ENCODE data around the gene CLTB. TPM values are rescaled to one million over a fixed set of nuclear protein-coding genes. Genes with fewer than 3 reads are reported as not detected.

The CLTB gene
- total RNA-seq, 1 donor from 2014 or later, result 37.3 TPM

DNA sequence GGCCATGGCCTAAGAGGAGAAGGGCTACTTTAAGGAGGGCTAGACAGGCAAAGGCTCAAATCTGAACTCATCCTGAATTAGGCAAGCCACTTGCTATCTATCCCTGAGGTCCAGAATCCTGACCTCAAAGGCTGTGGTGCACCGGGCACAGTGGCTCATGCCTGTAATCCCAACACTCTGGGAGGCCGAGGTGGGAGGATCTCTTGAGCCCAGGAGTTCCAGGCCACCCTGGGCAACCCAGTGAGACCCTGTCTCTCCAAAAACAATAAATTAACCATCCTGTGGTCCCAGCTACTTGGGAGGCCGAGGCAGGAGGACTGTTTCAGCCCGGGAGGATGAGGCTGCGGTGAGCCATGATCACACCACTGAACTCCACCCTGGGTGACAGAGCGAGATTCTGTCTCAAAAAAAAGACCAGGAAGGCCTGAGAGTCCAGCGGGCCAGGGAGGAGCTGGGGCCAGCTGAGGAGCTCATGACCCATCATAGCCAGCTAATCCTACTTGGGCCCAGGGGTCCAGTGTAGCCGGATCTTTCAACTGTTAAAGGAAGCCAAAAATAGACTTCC lies 31.9 kb downstream of the CLTB start:
- DNase-seq (ENCODE audit: low spot score) (no peak), ATAC-seq (no peak)

DNA sequence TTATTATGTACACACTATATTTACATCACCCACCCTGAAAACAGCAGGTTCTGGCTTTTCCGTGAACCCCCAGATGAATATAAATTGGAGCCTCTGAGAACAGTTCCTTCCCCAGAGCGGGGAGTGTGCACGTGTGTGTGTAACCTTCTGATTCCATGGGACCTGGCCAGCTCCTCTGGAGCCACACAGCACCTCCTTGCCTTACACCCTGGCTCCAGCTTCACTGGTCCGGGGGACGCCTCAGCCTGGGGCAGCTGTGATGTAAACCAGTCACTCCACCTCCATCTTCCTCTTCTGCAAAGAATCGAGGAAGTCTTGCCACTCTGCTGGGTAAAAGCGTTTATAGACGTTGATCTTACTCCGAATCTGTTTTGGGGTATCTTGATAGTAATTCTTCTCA lies 32.4 kb downstream of the CLTB start:
- no peak for ATAC-seq

DNA sequence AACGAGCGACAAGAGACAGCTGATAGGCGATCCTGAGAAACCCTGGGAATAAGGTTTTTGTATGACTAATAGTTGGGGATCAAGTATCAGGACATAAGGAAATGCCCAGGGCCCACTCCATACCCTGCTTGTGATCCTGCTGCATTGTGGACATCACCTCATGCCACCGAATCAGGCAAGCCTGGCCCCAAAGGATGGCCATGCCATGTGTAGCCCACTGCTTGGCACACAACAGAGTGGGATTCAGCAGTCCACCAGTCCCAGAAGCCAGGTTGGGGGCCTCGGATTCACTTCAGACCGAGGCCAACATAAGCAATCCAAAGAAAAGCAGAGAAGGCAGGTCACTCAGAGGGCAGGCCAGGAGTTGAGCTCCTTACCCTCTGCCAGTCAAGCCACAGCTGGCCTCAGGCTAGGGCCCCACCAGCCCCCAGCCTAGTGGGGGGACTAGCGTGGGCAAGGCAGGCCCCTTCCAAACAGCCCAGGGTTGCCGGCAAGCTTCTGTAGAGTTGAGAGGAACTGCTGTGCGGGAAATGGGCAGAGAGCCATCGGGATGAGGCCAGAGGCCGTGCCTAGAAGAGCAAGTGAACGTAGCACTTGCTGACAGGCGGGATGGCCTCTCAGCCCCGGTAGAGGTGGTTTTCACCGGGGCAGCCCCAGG lies 33.0 kb downstream of the CLTB start:
- no peak for DNase-seq (ENCODE audit: low spot score)
- no peak for ATAC-seq

More for the DNA sequence above, 32.4 kb downstream of the CLTB start:
- DNase-seq (ENCODE audit: low spot score), result no peak

DNA sequence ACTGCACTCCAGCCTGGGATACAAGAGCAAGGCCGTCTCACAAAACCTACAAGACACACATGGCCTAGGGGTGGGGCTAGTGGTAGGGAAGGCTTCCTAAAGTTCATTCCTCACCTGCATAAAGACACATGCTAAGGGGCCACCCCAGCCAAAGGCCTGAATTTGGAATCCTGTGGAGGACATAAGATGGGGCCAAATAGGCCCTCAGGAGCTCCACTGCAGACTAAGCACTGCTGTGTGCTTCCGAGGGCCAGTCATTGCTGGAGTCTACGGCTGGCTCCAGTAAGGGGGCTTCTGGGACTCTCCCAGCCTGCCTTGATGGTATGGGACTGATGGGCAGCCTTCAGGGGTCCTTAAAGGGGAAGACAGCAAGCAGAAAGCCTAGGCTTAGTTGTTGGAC lies 33.6 kb downstream of the CLTB start:
- DNase-seq (ENCODE audit: low spot score) (no peak), ATAC-seq (no peak)

DNA sequence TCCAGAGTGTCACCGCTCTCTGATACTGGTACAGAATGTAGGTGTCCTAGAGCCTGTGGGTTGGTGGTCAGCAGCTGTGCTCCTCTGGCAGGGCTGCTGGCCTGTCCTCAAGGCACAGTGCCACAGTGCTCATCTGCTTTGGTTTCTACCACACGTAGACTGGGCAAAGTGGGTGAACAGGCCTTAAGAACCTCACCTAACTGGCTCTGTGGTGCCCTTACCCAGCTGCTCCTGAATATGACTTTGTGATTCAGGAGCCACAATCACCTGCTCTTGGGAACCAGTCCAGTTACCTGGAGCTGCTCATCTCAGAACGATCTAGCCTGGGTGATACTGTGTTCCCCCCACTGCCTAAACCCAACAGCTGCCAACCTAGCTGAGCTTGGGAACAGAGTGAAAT lies 34.4 kb downstream of the CLTB start:
- no peak for ATAC-seq
- DNase-seq (ENCODE audit: low spot score), result no peak

DNA sequence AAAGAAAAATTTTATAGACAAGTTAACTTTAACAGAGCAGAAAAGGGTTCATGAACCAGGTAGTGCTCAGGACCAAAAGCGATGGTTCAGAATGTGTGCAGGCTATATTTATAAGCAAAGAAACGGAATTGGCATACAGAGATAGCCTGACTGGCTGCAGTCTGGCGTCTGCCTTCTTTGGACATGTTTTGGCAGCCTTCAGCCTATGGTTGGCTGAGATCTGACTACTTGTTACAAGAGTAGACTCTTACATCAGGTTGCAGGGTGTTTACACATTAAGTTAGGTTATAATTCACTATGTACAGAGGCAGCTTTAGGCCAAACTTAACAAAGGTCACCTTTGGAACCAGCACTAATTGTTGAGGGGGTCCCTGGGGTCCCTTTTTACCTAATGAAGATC lies 34.9 kb downstream of the CLTB start:
- ATAC-seq (peak; percentile 64), DNase-seq (ENCODE audit: low spot score) (no peak)

DNA sequence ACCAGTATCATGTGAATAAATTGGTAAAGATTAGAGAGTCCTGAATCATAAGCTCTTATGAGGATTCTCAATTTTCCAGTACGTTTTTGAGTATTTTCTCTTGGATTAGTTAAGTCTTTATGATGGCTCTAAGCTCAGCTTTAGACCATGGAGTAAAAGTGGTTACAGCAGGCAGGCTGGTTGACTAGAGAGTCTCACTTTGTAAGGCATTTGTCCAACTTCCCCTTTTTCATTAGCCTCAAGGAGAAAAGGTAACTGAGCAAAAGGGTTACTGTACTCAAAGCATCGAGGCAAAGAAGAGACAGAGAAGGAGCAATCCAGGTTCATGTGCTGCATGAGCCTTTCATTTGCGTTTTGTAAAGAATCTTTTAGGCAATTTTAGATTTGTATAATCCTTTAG lies 36.5 kb downstream of the CLTB start:
- DNase-seq (ENCODE audit: low spot score) (no peak), ATAC-seq (no peak)

DNA sequence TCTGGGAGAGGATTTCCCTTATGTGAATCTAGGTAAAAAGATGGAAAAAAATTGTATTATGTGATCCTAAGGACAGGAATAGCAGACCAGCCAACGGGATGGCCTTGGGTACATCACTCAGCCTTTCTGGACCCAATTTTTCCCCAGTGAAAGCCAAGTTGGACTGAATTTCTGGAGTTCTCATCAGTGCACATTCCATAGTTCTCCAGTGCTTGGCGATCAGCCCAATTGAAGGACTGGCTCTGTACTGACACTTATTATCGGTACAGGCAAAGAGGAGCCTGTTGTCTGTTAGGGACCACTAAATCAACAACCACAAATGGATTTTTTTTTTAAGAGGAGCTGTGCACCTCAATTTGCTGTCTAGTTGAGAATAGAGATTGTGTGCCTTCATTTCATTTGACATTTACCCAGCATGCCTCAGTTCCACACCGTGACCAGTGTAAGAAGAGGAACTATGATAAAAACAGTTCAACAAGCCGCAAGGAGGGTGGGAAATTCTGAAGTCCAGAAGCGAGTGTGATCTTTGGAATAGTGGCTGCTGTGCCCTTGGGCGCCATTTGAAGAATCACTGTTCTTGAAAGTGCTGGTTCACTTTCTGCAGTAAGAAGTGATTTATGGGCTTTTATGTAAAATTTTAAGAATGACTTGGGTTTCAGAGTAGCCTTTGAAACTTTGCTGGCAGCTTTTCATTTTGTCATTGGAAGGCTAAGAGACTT lies 43.1 kb downstream of the CLTB start:
- DNase-seq (ENCODE audit: low spot score), result no peak
- peak; percentile 55 for ATAC-seq

DNA sequence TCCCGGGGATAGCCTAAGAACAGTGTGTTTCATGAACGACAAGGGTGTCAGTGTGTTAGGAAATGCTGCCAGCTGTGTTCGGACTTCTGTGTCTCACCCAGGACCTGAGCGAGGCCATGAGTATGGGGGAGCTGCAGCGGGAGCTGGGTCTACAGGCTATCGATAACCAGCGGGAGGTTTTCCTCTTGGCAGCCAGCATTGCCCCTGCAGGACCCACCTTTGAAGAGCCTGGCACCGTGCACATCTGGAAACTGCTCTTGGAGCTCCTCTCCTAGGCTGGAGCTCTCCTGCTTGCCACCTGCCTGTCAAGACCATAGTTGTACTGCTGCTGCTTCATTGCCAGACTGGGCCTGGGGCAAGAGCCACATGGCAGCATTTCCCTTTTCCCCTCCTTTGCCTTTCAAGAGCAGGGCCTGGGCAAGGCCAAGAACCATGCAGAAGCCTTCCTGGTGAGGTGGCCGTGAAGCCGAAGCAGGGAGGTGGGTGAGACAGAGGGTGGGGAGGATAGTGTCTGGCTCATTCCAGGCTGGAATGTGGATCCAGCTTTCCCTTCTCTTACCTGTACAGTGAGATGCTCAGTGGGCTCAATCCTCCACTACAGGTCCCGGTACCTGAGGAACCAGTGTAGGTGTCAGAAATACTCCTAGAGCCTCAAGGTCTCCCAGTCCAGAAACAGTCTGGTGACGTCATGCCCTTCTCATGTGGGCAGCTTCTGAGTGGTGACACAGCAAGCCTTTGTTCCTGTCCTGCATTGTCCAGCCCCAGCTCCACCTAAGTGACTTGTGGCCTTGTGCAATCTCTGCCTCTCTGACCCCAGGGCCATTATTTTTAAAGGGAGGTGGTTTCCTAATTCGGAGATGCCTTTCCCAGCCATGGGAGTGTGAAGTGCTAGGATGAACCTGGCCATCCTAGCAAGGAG lies 44.5 kb downstream of the CLTB start:
- DNase-seq (ENCODE audit: low spot score) (no peak), ATAC-seq (peak; percentile 44)

DNA sequence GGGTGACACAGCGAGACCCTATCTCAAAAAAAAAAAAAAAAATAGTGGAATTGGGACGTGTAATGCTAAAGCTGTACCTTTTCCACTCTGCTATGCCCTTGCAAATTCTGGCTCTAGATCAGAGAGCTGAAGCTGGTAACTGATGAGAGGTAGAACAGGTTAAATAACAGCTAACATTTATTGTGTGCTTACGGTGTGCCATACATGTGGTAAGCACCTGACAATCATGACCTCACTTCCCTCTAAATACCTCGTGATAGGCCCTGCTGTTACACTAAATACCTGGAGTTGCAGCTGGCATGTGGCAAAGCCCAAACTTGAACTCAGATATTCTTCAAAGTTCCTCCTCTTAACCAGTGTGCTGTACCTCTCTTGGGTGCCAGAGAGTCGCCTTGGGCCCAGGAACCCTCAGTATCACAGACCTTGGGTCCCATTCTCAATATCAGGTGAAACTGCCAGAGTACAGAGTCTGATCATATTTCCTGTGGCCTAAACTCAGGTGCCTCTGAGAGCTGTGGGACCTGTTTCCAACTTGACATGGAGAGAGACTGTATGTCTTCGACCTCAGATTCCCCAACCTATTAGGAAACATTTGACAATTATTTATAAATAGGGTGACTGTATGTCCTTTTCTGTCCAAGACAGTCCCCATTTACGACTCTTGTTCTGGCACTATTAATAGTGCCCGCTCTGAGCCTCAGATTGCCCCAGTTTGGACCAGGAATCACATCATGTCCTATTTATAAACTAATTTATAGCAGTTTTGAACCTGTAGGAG lies 46.2 kb downstream of the CLTB start:
- no peak for ATAC-seq
- DNase-seq (ENCODE audit: low spot score), result no peak

DNA sequence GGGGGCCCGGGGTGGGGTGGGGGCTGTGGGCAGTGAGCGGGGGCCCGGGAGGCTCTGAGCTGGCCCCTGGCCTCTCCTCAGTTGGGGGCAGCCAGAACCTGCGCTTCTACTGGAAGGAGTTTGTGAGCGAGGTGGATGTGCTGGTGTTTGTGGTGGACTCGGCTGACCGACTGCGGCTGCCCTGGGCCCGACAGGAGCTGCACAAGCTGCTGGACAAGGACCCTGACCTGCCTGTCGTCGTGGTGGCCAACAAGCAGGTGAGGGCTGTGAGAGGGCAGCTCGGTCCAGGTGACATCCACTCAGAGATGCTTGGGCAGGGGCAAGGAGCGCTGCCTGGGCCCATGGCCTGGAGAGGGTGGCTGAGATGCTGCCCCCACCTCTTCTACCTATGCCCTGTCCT lies 47.6 kb downstream of the CLTB start:
- ATAC-seq, result no peak

DNA sequence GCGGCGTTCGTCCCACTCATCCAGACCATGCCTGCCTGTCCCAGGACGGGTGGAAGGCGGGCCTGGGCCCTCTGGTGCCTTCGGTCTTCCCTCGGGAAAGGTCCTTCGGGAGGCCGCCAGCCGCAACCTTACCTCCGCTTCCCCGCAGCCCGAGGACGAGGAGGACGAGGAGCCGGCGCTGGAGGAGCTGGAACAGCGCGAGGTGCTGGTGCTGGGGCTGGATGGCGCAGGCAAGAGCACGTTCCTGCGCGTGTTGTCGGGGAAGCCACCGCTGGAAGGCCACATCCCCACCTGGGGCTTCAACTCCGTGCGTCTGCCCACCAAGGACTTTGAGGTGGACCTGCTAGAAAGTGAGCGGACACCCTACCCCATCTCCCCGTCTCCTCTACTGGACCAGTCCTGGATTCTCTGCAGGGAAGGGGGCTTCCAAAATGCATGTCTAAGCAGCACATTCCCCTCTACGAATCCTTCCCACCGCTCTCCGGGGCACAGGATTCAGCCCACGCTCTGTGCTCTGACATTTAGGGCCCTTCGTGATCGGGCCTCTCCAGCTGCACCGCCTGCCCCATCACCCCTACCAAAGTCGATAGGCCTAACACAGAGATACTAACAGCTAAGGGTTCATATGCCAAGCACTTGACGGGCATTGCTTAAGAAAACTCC lies 50.0 kb downstream of the CLTB start:
- DNase-seq (ENCODE audit: low spot score) (no peak), ATAC-seq (no peak)

More for the DNA sequence above, 47.6 kb downstream of the CLTB start:
- DNase-seq (ENCODE audit: low spot score), result no peak

DNA sequence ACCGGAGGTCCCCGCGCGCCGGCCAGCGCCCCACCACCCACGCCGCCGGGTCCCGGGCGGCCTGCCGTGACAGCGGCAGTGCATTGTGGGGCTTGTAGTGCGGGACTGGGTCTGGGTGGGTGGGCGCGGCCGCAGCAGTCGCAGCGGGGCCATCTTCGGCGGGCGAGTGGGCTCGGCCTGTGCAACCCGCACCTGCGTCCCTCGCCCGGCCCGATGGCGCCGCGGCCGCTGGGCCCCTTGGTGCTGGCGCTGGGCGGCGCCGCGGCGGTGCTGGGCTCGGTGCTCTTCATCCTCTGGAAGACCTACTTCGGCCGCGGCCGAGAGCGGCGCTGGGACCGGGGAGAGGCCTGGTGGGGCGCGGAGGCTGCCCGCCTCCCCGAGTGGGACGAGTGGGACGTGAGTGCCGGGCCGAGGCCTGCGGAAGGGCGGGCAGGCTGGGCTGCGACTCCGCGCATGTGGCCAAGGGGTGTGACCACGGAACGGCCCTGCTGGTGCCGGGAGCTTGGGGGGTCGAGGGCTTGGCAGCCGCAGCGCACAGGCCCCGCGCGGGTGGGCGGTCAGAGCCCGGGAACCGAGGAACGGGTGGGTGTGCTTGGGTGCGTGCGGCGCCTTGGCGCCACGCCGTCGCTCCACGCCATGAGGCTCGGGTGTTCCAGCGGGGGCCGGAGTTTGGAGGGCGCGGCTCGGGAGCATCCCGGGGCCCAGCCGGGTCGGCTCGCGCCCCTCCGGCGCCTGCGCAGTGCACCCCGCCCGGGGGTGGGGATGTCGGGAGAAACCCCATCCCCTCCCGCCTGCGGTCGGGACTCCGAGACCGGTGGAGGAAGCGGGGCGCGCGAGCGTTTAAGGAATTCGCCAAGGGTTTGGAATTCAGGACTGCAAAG lies 50.7 kb downstream of the CLTB start, which contains the start of gene ARL10:
ARL10 (plus strand) TSS at position 137 of the 881 bp plus-strand sequence; CDS start at position 214, 77 bp downstream.
- ATAC-seq (peak; percentile 39), DNase-seq (ENCODE audit: low spot score) (peak; percentile 51)

DNA sequence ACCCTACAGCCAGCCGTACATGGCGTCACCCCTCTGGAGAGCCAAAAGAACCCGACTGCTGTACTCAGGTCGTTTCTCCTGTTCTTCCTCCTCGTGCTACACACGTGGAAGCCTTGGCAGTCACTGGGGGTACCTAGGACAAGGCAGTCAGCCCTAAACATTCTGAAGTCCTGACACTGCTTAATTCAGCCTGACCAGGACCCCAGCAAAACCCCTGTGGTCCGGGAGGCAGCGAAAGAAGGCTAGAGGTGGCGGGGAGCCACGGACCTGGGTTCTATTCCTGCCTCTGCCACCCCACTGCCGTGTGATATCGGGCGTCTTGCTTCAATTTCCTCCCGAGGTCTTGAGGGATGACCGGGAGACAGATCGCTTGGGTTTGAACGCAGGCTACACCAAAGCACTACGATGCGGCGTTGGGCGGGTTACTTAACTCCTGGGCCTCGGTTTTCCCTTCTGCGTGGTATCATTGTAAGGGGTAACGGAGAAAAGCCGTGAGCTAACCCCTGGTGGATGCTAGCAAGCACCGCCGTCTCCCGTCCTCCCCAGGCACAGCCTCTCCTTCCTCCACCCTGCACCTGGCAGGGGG lies 51.5 kb downstream of the CLTB start:
- no peak for DNase-seq (ENCODE audit: low spot score)
- ATAC-seq, result no peak

DNA sequence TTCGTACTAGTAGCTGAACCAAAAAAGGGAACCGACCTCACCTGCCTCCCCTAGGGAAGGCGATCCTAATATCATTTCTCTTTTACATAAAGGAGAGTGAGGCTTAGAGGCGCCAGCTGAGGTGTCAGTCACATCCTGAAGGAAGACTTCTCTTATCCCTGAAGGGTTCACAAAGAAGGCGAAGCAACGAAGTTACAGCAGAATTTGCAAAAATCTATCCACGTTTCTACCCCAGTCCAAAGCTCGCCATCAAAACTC lies 54.2 kb downstream of the CLTB start:
- DNase-seq (ENCODE audit: low spot score) (no peak), ATAC-seq (no peak)

DNA sequence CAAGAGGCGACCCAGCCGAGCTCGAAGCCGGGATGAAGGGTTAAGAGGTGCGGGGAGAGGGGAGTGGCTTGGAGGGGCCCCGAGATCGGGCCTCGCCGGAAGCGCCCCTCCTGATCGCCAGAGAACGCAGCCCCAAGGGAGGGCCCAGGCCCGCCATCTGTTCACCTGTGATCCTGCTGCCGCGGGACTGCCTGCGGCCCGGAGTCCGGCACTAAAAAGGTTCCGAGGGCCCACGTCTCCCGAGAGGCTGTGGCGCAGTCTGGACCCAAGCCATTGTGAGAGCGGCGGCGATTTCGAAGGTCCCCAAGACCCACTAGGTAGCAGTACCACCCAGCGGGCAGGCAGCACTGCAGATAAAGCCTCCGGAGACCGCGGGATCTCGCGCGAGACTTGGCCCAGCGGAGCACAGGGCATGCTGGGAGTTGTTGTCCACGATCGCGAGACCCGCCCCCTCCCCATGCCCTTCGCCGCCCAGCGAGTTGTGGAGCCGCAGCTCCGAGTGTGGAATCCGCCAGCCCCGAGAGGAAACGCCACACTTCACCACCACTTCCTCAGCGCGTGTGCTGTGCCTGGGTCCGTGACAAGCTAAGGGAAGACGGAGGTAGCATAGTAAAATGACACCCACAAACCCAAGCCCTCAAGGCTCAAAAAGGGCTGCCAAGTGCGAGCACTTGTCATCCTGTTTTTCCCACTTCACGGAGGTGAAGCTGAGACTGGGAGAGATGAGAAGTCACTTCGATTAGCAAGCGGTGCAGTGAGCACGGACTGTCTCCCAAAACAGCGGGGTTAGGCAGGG lies 54.7 kb downstream of the CLTB start, which contains the start of gene KIAA1191:
KIAA1191 (minus strand) TSS at position 328 of the 796 bp plus-strand sequence. CDS start 2,256 bp downstream, outside the sequence.
- ATAC-seq (peak; percentile 96), DNase-seq (ENCODE audit: low spot score) (peak; percentile 97)

DNA sequence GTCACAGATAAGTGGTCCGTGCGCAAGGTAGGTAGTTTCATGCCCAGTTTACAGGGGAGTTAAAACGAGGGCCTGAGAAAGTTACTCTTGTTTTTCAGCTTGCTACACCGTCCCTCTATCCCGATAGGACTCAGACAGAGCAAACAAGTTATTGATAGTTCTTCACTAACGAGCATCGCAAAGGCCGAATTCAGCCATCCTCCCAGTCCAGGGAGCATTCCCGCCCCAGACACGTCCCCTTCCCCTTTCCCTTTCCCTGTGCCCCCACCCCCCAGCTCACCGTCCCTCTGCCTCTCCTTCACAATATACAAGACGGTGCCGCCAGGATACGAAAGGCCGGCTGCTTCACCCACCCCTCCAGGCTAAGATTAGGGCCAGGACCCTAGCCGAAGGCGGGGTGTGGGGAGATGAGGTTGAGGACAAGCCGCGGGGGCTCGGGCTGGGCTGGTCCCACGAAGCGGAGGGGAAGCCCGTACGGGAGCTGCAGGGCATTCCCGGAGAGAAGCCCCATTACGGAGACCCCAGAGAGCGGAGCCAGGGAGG lies 55.4 kb downstream of the CLTB start:
- DNase-seq (ENCODE audit: low spot score) (peak; percentile 54), ATAC-seq (peak; percentile 19)
